Activated CD8-positive, alpha-beta memory T cell treated with anti-CD3 and anti-CD28 coated beads, Interleukin-2, amount 50 U/mL, for 24 hours (primary cell): ENCODE results near the gene CDC42BPG.

Source experiments
- DNase-seq: peaks from one replicate; pipeline ENCODE4 v3.0.0-alpha.2; 2020; ENCODE audit errors: extremely low read depth

The CDC42BPG gene

GRCh38 chr11:64844330-64845128 lies at the start of gene CDC42BPG:
CDC42BPG (minus strand) TSS chr11:64844653; CDS start chr11:64844569, 84 bp downstream.
- DNase-seq, result no peak

GRCh38 chr11:64893194-64894069 lies 49.0 kb upstream of the CDC42BPG start:
- DNase-seq, result no peak

- no peak for DNase-seq
These were observed 48.4 kb upstream of the CDC42BPG start for GRCh38 chr11:64892838-64893193.

GRCh38 chr11:64892411-64892831 lies 48.0 kb upstream of the CDC42BPG start:
- no peak for DNase-seq

GRCh38 chr11:64891880-64892279 lies 47.4 kb upstream of the CDC42BPG start:
- no peak for DNase-seq

- no peak for DNase-seq
These were observed 46.9 kb upstream of the CDC42BPG start for GRCh38 chr11:64891215-64891848.

- DNase-seq, result no peak
These were observed 46.1 kb upstream of the CDC42BPG start for GRCh38 chr11:64890522-64890939.

GRCh38 chr11:64888729-64889511 lies 44.5 kb upstream of the CDC42BPG start:
- no peak for DNase-seq

GRCh38 chr11:64888406-64888728 lies 43.9 kb upstream of the CDC42BPG start:
- no peak for DNase-seq

- DNase-seq, result no peak
These were observed 43.4 kb upstream of the CDC42BPG start for GRCh38 chr11:64887757-64888405.

GRCh38 chr11:64887234-64887756 lies 42.8 kb upstream of the CDC42BPG start:
- DNase-seq, result no peak

GRCh38 chr11:64885367-64886286 lies 41.2 kb upstream of the CDC42BPG start:
- no peak for DNase-seq

GRCh38 chr11:64884019-64884418 lies 39.6 kb upstream of the CDC42BPG start:
- no peak for DNase-seq

- no peak for DNase-seq
These were observed 39.1 kb upstream of the CDC42BPG start for GRCh38 chr11:64883575-64883974.

- DNase-seq, result no peak
These were observed 37.8 kb upstream of the CDC42BPG start for GRCh38 chr11:64882243-64882642.

GRCh38 chr11:64881476-64881875 lies 37.0 kb upstream of the CDC42BPG start:
- no peak for DNase-seq

GRCh38 chr11:64880240-64881001 lies 36.0 kb upstream of the CDC42BPG start:
- DNase-seq, result no peak

- no peak for DNase-seq
These were observed 34.9 kb upstream of the CDC42BPG start for GRCh38 chr11:64879244-64879900.
